OCI-LY7 (cell line): Measurements from ENCODE around the gene MORN1. TPM values are rescaled to one million over a fixed set of nuclear protein-coding genes. Genes with fewer than 3 reads are reported as not detected.

Source experiments
- BruUV-seq: library from RNA; stranded (reverse); fragments of 400-500 nt; replicated peaks from 2 replicates; lab custom pipeline; 2021; lab: Mats Ljungman, UMichigan
- CTCF ChIA-PET: fragments of 300-600 bp; sonication (Branson Sonifier 250); formaldehyde crosslinking; loops from one replicate; lab custom pipeline; 2022; ENCODE audit warnings: antibody characterized with exemption; ENCODE audit not compliant: unreplicated experiment; lab: Charles Lee
- POLR2A ChIA-PET: fragments of 300-600 bp; sonication (Branson Sonifier 250); formaldehyde crosslinking; loops from one replicate; lab custom pipeline; 2022; ENCODE audit warnings: antibody characterized with exemption; lab: Charles Lee
- DNase-seq: peaks from one replicate; pipeline ENCODE4 v3.0.0-alpha.2; 2015; ENCODE audit warnings: low spot score
- H2AFZ ChIP-seq: fragments of 200-600 bp; sonication (generic), shearing (Covaris generic); 2 replicates; pipeline ENCODE4 v1.6.1; 2014; ENCODE audit warnings: mild to moderate bottlenecking, antibody characterized with exemption, low read length, moderate library complexity
- H3K27ac ChIP-seq: fragments of 200-600 bp; sonication (generic); 2 replicates; pipeline ENCODE4 v1.5.1; 2014; ENCODE audit warnings: mixed run types, low read depth, mild to moderate bottlenecking, moderate library complexity, low read length, inconsistent platforms; ENCODE audit not compliant: poor library complexity, severe bottlenecking
- H3K36me3 ChIP-seq: fragments of 200-600 bp; sonication (generic); 2 replicates; pipeline ENCODE4 v1.6.1; 2014; ENCODE audit warnings: mild to moderate bottlenecking, antibody characterized with exemption, low read length, moderate library complexity, mixed read lengths; ENCODE audit not compliant: insufficient read depth
- H3K4me1 ChIP-seq: fragments of 200-600 bp; sonication (generic); 2 replicates; pipeline ENCODE4 v1.5.1; 2014; ENCODE audit warnings: mild to moderate bottlenecking, low read length; ENCODE audit not compliant: insufficient read depth, poor library complexity, severe bottlenecking
- H3K4me2 ChIP-seq: fragments of 200-600 bp; sonication (generic); 2 replicates; pipeline ENCODE4 v1.6.1; 2014; ENCODE audit warnings: mild to moderate bottlenecking, low read length
- H3K4me3 ChIP-seq: fragments of 200-600 bp; sonication (generic); 2 replicates; pipeline ENCODE4 v1.5.1; 2014; ENCODE audit warnings: mild to moderate bottlenecking, low read depth, low read length; ENCODE audit not compliant: poor library complexity, severe bottlenecking
- H3K79me2 ChIP-seq: fragments of 200-600 bp; sonication (generic); 2 replicates; pipeline ENCODE4 v1.6.1; 2016; ENCODE audit warnings: low read depth, mild to moderate bottlenecking, low read length, moderate library complexity, mixed read lengths; ENCODE audit not compliant: insufficient read depth
- H3K9me2 ChIP-seq: fragments of 200-600 bp; sonication (generic); 2 replicates; pipeline ENCODE4 v1.6.1; 2016; ENCODE audit warnings: mild to moderate bottlenecking, low read length, mixed read lengths; ENCODE audit not compliant: insufficient read depth
- H3K9me3 ChIP-seq: fragments of 200-600 bp; sonication (generic); 2 replicates; pipeline ENCODE4 v1.6.1; 2014; ENCODE audit warnings: mild to moderate bottlenecking, mixed run types, low read length, mixed read lengths
- H4K20me1 ChIP-seq: fragments of 200-600 bp; sonication (generic); 2 replicates; pipeline ENCODE4 v1.6.1; 2014; ENCODE audit warnings: mild to moderate bottlenecking, antibody characterized with exemption, low read length, moderate library complexity, mixed read lengths; ENCODE audit not compliant: insufficient read depth
- EZH2phosphoT487 ChIP-seq: fragments of 200-600 bp; sonication (generic); IDR thresholded peaks from 2 replicates; pipeline ENCODE4 v1.6.1; 2018; ENCODE audit warnings: low read depth, borderline replicate concordance, mild to moderate bottlenecking, mixed run types, antibody characterized with exemption, low read length, moderate library complexity, mixed read lengths
- intact Hi-C: fragments of 100-400 bp; cut with micrococcal nuclease; formaldehyde crosslinking; loops from one replicate; pipeline ENCODE4 v1.10.0; 2022; ENCODE audit not compliant: unreplicated experiment
- total RNA-seq, 2 experiments: library from RNA; depleted of rRNA in 1 of 2; stranded (reverse); fragments of >200 nt in 1 of 2; shearing (Covaris generic) in 1 of 2; gene quantifications; 2 replicates each; pipeline ENCODE4 v1.2.3, GENCODE V29; 2014 to 2022
- TF ChIP-seq, protein P1 (sequence below): fragments of 200-600 bp; sonication (generic); conservative IDR thresholded peaks from 2 replicates; pipeline ENCODE4 v1.5.1; 2014; ENCODE audit warnings: mild to moderate bottlenecking, antibody characterized with exemption, low read length, moderate library complexity, mixed read lengths

MORN1 gene
- total RNA-seq, 2 experiments from 2014 or later, result 13.1 to 29.7 TPM

GRCh38 chr1:2358072-2358471 lies 33.3 kb downstream of the MORN1 start:
- Histone ChIP-seq H3K36me3 (no peaks in the 10 kb centered on the region), H4K20me1 (no peaks in the 10 kb centered on the region), H3K4me1 (no peaks in the 10 kb centered on the region), H3K79me2 (no peaks in the 10 kb centered on the region), H3K9me3 (no peaks in the 10 kb centered on the region; the same call in 1 of the 2 replicates), H3K4me3 (no peak overlapping the region), H3K4me2 (no peak overlapping the region), H3K27ac (no peak overlapping the region), H3K9me2 (no peaks in the 10 kb centered on the region), H2AFZ (no peak overlapping the region)
- DNase-seq, result no peak
- TF ChIP-seq, protein P1, sequence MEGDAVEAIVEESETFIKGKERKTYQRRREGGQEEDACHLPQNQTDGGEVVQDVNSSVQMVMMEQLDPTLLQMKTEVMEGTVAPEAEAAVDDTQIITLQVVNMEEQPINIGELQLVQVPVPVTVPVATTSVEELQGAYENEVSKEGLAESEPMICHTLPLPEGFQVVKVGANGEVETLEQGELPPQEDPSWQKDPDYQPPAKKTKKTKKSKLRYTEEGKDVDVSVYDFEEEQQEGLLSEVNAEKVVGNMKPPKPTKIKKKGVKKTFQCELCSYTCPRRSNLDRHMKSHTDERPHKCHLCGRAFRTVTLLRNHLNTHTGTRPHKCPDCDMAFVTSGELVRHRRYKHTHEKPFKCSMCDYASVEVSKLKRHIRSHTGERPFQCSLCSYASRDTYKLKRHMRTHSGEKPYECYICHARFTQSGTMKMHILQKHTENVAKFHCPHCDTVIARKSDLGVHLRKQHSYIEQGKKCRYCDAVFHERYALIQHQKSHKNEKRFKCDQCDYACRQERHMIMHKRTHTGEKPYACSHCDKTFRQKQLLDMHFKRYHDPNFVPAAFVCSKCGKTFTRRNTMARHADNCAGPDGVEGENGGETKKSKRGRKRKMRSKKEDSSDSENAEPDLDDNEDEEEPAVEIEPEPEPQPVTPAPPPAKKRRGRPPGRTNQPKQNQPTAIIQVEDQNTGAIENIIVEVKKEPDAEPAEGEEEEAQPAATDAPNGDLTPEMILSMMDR, result no peak
- no peak for TF ChIP-seq EZH2phosphoT487
- ChIA-PET CTCF (no interaction called here), POLR2A (no interaction called here)
- intact Hi-C loops, result no loop called here
- no TSS peak for BruUV-seq

- no peaks in the 10 kb centered on the region for H4K20me1 ChIP-seq
- no peak overlapping the region for H3K4me3 ChIP-seq
- ChIA-PET CTCF (no interaction called here), POLR2A (no interaction called here)
- no peaks in the 10 kb centered on the region for H3K9me2 ChIP-seq
- no peak overlapping the region for H3K4me2 ChIP-seq
- no peak overlapping the region for H3K27ac ChIP-seq
- no peaks in the 10 kb centered on the region for H3K9me3 ChIP-seq
- no peaks in the 10 kb centered on the region for H3K36me3 ChIP-seq
- TF ChIP-seq, protein P1, result no peak
- TF ChIP-seq EZH2phosphoT487, result no peak
- H3K4me1 ChIP-seq, result no peaks in the 10 kb centered on the region
- H2AFZ ChIP-seq, result no peak overlapping the region
- DNase-seq, result no peak
- H3K79me2 ChIP-seq, result no peaks in the 10 kb centered on the region
- BruUV-seq, result no TSS peak
- intact Hi-C loops, result no loop called here
These were observed 34.2 kb downstream of the MORN1 start for GRCh38 chr1:2356911-2357845.

- DNase-seq, result no peak
- no TSS peak for BruUV-seq
- intact Hi-C loops, result no loop called here
- Histone ChIP-seq H3K27ac (no peak overlapping the region), H3K4me3 (no peak overlapping the region), H2AFZ (no peak overlapping the region), H3K9me2 (no peaks in the 10 kb centered on the region), H3K4me2 (no peak overlapping the region), H3K4me1 (no peaks in the 10 kb centered on the region), H4K20me1 (no peaks in the 10 kb centered on the region), H3K36me3 (no peaks in the 10 kb centered on the region), H3K9me3 (no peaks in the 10 kb centered on the region), H3K79me2 (no peaks in the 10 kb centered on the region)
- TF ChIP-seq, protein P1, result no peak
- TF ChIP-seq EZH2phosphoT487, result no peak
- CTCF ChIA-PET, result no interaction called here
- POLR2A ChIA-PET, result no interaction called here
These were observed 35.0 kb downstream of the MORN1 start for GRCh38 chr1:2356401-2356800.
